Neural progenitor cell (in vitro differentiated cells): ENCODE results near the gene NCR2.

Experiments used
- CTCF ChIP-seq: fragments of 200-600 bp; sonication (generic); IDR thresholded peaks from 2 replicates; pipeline ENCODE4 v1.5.1; 2017; ENCODE audit warnings: antibody characterized with exemption, mild to moderate bottlenecking
- EZH2 ChIP-seq: fragments of 200-600 bp; sonication (generic); IDR thresholded peaks from 2 replicates; pipeline ENCODE4 v1.6.1; 2017; ENCODE audit warnings: antibody characterized with exemption, mild to moderate bottlenecking, moderate library complexity

GRCh38 chr6:41352396-41352795 lies 17.0 kb downstream of the NCR2 start:
- no peak for TF ChIP-seq CTCF
- no peak for TF ChIP-seq EZH2
